Effector CD8-positive, alpha-beta T cell (primary cell): ENCODE measurements around the gene ARSI.

Experiments
- DNase-seq: peaks from one replicate; lab custom pipeline; 2025; lab: John Stamatoyannopoulos, UW
- total RNA-seq, 4 experiments: gene quantifications; one replicate each; lab custom pipeline; 2026; lab: John Stamatoyannopoulos, UW

Gene ARSI
- 0 reads per million in 4 experiments for total RNA-seq

DNA sequence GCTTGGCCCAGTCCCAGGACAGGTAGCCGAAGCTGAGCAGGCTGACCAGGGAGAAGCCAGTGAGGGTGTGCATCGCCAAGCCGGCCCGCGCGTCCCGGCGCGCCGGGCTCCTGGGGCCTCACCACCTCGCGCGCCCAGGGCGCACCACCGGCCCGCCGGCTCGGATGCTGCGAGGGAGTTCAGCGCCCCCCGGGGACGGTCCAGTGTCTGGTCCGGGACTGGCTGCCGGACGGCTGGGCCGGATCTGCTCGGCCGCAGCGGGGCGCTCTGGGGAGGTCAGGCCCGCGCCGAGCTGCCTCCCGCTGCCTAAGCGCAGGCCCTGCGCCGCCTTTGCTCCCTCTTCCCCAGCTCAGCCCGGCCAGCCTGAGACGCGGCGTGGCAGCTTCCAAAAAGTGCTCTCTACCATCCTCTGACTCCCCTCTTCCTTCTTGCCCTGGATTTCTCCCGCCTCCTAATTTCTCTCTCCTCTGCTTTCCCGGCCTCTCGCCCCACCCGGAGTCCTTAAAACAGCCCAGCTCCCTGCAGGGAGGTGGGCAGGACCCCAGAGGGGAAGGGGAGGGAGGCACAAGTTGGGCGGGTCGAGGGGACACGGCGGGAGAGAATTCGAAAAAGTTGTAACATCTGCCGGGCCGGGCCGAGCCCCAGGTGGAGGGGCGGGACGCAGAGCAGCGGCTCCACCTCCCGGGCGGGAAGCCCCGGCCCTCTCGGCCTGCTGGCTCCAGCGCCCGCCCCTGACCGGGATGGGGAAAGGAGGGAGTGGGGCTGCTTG, at the start of gene ARSI:
Gene ARSI (minus strand): TSS at position 605 of the 769 bp plus-strand sequence. CDS start 532 bp downstream, at position 73.
- no peak for DNase-seq

DNA sequence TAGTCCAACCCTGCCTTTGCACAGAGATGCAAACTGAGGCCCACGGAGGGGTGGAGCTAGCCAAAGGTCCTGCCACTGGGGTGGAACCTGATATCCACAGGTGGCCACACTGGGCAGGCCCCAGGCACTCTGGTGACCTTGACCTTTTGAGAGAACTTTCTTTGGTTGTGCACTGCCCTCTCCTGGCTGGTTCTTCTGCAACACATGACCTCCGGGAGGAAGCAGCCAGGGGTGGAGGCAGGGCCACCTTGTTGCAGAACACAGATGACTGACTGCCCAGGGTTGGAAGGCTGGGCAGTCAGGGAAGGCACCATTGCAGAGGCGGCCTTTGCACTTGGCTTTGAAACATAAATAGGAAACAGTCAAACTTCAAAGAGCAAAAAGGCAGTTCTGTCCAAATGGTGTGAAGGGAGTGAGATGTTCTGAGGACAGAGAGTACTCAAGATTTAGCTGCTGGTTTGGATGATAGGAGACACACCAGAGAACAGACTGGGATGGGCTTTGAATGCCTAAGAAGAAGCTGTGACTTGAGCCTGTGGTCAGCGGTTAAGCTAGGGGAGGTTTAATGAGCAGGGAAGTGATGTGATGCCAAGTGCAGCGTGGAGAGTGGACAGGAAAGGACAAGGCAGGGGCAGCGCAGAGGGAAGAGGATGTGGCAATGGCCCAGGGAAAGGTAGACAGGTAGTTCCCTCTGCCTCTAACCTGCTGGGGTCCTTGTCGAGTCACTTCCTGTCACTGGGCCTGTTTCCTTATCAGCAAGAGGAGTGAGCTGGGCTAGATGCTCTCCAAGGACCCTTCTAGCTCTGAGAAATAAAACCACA, 48.0 kb upstream of the ARSI start:
- DNase-seq: no peak

DNA sequence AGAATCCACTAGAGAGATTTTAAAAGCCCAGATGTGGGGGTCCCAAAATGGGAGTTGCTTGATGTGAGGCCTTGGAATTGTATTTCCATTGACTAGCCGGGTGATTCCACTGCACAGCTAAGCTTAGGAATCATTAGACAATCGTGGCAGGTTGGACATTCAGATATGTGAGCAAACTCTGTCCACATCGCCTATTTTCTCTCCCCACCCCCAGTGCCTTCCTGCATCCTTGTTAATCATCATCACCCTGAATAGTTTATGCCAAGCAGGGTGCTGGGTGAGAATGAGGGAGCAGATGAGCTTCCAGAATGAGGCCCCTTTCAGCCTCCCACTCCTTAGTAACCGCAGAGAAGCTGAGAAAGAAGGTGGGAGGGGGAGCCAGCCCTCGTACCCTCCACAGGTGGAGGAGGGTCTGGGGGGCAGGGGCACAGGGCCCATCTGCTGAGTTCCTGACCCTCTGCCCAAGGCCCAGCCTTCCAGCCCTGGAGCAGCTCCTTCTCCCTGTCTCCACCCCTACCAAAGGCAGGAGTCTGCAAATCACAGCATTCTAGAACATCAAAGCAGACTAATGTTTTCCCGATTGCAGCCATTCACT, 47.1 kb upstream of the ARSI start:
- DNase-seq: no peak

DNA sequence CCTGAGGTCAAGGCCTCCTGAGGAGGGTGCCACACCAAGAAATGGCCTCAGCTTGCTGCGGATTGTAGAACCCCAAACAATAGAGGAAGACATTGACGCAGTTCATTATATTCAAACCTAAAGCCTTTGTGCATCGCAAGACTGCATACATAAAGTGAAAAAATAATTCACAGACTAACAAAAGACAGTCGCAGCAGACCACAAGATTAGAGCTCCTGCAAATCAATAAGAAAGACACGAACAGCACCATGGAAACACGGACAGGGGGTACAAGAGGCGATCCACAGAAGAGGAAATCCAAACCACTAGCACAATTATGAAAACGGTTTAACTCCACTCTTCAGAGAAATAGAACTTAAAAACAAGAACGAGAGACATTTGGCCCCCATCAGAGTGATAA, 44.7 kb upstream of the ARSI start:
- DNase-seq: no peak

DNA sequence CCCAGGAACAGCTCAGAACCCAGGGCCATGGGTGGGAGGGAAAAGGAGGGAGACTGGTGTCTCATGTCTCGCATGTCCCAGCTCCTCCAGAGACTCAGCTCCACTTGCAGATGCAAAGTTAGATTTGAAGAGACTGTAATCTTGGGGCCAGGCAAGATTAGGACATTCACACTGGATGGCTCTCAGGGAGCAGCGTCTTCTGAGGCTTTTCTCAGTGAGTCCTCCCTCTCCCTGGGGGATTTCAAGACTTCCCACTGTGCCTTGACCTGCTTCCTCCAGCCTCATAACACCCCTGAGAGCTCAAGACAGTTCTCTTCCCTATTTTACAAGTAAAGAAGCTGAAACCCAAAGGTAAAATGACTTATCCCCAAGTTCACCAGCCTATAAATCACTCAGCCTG, 44.3 kb upstream of the ARSI start:
- DNase-seq: no peak

DNA sequence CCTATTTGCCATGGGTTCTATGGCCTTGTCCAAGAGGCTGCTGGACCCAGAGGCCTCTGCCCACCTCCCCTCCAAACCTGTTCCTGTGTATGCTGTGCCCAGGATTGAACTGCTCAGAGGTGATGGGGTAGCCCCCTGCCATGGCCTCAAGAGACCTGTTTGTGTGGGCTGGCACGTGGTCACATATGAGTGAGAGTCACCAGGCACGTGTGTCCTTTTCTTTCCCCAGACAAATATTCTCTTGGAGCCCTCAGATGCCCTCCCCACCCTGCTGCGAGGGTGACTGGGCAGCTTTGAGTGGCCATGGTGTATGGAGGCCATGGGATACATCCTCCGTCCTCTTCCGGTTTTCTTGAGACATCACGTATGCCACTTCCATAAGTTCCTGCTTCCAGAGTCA, 43.9 kb upstream of the ARSI start:
- no peak for DNase-seq

DNA sequence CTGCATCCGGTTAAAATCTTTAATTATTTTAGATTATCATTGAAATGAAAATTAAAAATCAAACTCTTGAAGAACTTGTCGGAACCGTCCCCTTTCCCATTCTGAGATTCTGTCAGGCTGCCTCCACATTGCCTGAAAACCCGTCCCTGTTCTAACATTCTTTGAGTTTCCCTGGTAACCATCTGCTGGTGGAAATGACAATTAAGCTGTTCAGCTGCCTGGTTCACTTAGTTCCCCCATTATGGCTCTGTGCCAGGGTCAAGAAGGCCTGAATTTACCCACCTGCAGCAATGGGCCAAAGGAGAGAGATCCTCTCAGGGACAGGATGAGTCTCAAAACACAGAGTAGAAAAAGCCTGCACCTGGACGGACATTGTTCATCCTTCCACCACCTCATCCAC, 43.0 kb upstream of the ARSI start:
- DNase-seq: no peak

DNA sequence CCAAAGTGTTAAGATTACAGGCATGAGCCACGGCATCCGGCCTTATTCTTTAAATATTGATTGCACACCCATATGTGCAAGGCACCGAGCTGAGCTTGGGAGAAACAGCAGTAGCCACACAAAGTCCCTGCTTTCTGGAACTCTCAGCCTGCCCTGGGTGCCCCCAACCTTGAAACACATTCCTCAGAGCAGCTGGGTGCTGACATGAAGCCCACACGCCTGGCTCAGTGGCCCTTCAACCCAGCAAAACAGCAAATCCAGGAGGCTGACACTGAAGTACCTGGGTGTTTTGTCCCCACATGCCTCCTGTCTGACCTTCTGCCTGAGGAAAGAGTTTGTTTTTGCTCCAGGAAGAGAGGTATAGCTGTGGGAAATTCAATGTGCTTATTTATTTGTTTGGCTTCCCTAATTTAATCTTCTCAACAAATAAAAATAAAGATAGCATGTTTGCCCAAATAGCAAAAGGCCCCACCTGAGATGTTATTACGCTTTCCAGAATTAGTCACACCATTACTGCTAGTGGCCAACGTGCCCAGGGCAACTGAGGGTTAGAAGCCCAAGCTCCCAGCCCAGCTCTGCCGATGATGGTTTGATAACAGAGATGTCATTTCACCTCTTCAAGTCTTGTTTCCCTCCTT, 41.4 kb upstream of the ARSI start:
- DNase-seq: no peak

DNA sequence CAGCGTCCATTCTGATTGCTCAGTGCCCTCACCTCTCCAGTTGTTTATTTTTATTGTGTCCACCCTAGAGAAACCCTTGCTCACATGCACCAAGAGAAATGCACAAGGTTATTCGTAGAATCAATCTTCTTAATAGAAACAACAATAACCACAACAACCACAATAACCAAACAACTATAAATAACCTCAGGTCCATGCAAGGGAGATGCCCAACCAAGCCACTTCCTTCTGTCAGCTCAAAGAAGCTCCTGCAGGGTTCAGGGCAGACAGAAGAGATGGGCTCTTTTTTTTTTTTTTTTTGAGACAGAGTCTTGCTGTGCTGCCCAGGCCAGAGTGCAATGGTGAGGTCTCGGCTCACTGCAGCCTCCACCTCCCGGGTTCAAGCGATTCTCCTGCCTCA, 39.9 kb upstream of the ARSI start:
- no peak for DNase-seq

DNA sequence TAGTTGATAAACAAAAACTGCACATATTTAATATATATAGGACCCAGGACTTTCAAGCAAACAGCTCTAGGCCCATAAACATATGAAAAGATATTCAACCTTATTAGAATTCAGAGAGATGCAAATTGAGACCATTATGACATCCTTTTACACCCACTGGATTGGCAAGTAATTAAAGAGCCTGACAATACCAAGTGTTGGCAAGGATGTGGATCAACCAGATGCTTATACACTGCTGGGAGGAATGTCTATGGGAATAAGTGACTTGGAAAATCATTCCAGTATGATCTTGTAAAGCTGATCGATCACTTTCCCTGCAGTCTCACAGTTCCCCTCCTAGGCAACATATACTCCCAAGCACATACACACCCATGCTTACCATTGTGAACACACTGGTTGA, 39.3 kb upstream of the ARSI start:
- no peak for DNase-seq

DNA sequence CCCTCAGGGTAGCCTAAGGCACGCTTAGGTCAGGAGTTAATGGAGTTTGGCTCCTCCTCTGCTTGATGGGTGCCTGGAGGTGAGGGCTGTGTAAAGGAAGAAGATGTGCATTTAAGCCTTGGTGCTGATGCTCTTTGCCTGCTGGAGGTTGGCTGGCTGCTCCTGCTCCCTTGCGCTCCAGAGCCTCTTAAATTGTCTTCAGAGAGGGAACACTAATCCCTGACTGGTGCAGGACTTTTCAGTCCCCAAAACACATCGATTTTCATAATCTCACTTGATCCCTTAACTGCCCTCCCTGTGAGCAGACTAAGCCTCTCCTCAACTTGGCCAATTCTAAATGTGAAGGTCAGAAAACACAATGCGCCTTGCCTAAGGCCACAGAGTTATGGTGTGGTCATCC, 38.6 kb upstream of the ARSI start:
- no peak for DNase-seq

DNA sequence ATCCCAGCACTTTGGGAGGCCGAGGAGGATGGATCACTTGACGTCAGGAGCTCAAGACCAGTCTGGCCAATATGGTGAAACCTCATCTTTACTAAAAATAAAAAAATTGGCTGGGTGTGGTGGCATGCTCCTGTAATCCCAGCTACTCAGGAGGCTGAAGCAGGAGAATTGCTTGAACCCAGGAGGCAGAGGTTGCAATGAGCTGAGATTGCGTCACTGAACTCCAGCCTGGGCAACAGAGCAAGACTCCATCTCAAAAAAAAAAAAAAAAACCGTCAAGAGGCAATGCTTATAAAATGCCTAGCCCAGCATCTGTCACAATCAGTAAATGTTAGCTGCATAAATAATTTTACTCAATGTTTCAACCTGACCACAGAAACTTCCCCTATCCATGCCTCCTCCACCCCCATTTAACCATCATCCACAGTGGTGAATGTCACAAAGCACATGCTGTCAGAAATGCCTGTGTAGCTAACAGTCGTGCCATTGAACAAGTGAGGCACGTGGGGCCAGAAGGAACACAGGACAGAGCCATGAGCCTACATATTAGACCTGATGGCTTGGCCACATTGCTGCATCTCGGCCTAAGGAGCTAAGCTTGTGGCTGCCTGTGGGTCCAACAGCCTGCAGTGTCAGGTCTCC, 38.0 kb upstream of the ARSI start:
- DNase-seq: no peak

DNA sequence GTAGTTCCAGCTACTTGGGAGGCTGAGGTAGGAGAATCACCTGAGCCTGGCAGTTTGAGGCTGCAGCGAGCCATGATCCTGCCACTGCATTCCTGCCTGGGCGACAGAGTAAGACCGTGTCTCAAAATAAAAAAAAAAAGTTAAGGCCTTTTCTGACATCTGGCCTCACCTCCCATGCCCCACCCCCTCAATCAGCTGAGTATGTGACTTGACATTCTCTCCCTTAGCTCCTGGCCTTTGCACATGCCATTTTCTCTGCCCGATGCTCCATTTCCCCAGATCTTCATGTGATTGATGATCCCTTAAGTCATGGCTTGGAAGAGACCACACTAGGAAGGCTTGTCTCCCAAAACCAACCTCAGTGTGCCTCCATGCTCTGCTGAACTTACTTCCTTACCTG, 37.1 kb upstream of the ARSI start:
- no peak for DNase-seq

DNA sequence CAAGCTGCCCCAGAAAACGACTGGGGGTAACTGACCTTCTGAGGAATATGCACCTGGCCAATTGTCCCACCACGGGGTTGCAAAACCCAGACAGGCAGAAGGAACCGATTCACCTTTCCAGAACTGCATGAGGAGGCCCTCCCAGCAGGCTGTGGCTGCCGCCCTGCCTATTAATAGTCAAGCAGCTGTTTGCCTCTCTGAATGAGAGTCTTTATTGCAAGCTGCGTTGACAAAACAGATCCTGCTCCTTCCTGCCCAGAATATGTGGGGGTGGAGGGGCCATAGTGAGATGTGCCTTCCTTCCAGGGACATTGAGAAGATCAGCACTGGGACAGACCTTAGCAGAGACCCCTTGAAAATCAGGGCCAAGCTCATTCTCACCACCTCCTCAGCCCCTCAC, 36.5 kb upstream of the ARSI start:
- no peak for DNase-seq

DNA sequence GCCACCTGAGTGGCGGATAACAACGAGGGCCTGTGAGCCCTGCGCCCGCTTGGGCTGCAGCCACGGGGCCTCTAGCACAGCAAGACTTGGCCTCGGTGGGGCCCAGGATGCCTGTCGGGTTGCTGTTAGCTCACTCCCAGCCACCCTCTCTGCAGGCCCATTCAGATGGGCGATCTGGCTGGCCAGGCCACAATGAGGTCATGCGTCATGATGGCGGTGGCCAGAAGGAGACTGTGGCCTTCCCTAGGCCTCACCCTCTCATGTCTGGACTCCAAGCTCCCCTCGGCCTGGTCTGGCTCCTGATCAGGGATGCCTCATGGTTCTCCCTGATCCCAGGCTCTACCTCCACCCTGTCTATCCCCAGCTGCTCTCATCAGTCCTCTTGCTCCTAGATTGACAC, 35.8 kb upstream of the ARSI start:
- DNase-seq: no peak

DNA sequence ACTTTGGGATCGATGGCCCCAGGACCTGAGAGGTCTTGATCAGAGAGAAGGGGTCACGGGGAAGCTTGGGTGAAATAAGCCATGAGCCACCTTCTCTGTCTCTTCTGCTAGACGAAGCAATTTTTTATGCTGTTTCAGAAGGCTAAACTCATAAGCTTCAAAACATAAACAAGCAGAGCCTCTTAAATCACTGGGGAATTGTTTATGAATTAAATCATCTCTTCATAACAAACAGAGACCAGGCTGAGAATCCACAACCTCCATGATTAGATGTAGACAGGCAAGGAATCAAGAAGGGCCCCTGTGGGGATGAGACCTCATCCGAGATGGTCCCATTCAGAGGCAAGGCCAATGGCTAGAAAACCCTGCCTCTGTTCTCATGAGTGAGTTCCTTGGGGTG, 33.1 kb upstream of the ARSI start:
- no peak for DNase-seq

DNA sequence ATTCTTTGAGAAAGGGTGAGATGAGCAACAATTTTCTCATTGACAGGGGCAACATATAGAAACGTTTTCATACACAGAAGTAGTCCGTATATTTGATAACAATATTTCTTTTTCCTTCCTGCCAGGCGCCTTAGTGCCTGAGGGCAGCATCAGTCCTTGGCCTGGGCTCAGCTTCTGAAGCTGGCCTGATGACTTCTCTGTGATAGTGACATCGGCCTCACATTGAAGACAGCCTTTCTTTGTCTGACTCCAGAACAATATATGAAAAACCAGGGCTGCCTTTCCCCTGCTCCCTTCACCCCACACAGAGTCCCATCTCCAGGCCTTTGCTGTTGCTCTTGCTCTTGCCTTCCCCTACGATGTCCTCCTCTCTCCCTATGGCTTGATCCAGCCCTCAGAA, 30.7 kb upstream of the ARSI start:
- no peak for DNase-seq

DNA sequence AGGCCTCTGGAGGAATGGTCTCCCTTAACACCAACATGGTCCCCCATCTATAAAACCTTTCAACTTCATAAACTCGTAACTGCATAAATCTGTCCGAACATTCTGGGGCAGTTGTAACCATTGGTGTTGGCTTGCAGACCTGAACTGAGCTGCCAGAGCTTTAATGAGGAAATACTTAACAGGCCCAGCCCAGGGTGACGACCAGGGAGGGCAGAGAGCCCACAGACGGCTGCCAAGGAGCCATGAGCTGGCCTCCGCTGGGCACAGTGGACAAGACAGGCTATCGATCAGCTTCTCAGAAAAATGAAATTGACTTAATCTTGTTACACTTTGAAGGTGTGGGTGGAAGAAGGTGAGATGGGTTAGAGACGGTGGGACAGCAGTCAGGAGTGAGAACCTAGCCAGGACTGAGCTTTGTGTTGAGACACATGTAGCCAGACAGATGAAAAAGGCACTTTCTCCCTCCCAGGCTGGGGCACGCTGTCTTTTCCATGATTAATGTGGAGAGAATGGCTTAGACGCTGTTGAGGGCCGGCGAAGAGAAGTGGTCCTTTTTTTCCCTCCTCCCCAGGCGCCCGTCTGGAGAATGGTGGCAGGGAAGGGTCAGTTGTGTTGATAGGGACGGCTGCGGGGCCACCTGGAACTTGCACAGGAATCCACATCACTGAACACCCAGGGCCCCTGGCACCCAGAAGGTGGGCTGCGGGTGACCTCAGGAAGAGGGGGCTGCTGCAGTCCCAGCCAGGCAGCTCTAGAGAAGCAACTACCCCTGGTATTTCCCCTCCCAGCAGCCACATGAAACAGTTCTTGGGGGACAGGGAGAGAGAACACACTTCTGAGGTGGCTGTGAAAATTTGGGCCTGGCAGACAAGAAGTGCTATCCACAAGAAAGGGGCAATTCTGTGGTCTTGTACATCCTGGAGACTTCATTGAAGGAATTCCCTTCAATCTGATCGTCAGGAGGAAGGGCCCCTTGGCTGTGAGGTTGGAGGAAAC, 27.5 kb upstream of the ARSI start:
- DNase-seq: no peak

DNA sequence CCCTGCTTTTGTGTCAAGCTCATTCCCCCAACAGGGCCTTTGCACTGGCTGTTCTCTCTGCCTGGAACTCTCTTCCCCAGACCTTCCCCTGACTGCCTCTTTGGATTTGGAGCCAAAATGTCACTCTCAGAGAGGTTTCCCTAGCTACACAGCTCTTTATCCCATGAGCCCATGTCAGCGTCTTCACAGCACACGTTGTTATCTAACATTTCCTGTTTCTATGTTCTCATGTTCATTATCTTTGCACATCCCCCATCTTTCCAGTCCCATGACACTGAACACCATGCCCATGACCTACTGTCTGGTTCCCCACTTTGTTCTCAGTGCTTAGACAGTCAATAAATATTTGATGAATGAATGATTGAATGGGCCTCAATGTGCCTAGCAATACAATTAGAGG, 26.3 kb upstream of the ARSI start:
- DNase-seq: no peak

DNA sequence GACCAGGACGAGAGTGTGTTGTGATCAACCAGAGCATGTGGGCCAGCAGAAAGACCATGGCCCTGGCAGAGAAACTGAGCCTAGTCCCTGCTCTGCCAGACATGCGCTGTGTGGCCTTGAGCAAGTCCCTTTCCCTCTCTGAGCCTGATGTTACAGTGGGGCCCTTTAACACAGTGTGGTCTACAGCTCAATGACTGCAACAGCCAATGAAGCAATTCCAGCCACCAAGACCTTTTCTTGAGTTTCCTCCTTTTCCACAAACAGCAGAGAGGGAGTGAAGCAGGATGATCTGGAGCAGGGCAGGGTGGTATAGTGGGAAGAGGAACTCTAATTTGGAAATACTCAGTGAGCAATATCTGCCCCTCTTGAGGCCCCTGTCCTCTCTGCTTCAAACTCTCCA, 25.8 kb upstream of the ARSI start:
- no peak for DNase-seq

DNA sequence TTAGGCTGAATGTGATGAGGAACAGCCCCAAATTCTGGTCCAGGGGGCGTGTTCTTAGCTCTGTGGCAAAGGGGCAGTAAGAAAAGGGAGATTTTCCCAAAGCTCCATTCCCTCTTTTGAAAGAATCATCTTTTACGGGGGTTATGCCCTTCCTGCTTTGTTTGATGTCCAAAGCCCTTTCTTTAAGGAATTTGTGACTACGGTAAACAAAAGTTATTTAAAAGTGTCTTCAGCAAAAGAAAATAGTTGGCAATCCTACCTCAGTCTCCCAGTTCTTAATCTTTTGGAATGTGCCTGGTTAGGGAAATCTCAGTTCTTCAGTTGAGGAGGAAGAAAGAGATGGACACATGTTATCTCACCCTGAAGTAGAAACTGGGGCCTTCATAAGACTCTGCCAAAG, 24.4 kb upstream of the ARSI start:
- no peak for DNase-seq
